Hematopoietic multipotent progenitor cell treated with erythropoietin and hydrocortisone succinate and interleukin-3 and kit ligand, for 15 days (in vitro differentiated cells): Measurements from ENCODE around the gene P2RX1.
"Not testable (repeated sequence)": the region's sequence is repeated elsewhere in the genome, so short reads cannot be mapped to it uniquely, and the experiment has no call there.

Experiments used
- DNase-seq: peaks from one replicate; pipeline ENCODE4 v3.0.0-alpha.2; 2015; ENCODE audit warnings: low spot score

Gene P2RX1

DNA sequence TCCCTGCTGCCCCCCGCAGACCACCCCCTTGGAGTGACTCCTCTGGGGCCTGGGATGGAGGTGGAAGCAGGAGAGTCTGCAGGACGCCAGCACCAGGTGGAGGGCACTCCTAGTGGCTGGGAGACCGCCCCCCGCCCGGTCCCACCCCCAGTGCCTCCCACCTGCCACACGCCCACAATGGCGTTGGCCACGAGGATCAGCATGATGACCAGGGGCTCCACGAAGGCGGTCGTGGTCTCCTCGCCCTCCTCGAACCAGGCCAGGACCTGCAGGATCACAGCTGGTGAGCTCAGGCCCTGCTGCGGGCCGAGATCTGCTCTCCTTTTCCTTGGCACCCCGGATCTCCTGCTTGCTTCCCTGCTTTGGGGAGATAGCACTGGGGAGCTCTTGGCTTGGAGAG lies 35.2 kb upstream of the P2RX1 start:
- no peak for DNase-seq

DNA sequence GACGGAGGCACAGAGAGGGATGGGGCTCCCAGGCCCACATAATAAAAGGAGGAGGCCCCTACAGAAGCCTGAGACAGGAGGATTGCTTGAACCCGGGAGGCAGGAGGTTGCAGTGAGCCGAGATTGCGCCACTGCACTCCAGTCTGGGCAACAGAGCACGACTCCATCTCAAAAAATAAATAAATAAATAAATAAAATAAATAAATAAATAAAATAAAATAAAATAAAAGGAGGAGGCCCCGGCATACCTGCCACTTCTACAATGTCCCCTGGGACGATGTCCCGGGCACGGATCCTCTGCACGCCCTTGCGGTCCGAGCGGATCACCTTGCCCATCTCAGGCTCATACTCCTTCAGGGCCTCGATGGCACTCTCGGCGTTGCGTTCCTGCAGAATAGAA lies 34.7 kb upstream of the P2RX1 start:
- DNase-seq: no peak

DNA sequence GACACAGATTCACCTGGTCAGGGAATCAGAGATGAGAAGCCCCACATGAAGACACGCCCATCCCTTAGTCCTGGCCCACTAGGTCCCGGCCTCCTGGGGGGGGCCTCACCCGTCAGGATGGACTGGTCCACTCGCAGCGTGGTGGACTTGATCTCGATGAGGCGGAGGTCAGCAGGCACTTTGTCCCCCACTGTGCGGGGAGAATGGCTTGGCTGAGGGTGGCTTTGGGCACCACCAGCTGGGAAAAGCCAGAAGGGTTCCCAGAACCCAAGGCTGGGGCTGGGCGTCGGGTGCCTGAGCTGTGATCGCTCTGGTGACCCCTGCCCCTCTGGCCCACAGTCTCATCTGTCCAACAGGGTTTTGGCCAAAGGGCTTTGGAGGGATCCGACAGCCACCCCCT lies 34.3 kb upstream of the P2RX1 start:
- no peak for DNase-seq

DNA sequence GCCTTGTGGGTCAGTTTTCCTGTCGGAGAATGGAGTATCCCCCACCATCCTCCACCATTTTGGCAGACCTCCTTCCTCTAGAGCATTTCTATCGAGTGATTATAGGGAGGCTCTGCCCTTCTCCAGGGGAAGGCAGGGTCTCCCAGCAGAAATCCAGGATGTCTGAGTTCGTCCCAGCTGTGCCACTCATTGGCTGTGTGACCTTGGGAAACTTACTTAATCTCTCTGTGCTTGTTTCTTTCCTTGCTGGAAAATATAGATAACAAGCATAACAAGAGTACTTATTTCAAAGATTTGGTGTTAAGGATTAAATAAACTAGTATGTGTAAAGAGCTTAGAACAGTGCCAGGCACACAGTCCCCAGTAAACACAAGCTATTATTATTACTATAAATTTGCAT lies 33.2 kb upstream of the P2RX1 start:
- no peak for DNase-seq

DNA sequence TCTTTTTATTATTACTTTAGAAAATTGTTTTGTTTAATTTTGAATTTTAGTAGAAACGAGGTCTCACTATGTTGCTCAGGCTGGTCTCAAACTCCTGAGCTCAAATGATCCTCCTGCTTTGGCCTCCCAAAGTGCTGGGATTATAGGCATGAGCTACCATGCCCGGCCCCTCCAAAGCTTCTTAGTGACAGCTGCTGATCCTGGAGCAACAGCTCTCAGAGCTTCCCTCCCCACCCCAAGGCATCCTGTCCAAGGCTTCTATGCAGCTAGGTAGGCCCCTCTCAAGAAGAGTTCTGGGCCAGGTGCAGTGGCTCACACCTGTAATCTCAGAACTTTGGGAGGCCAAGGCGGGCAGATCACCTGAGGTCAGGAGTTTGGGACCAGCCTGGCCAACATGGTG lies 32.3 kb upstream of the P2RX1 start:
- not testable (repeated sequence) for DNase-seq

DNA sequence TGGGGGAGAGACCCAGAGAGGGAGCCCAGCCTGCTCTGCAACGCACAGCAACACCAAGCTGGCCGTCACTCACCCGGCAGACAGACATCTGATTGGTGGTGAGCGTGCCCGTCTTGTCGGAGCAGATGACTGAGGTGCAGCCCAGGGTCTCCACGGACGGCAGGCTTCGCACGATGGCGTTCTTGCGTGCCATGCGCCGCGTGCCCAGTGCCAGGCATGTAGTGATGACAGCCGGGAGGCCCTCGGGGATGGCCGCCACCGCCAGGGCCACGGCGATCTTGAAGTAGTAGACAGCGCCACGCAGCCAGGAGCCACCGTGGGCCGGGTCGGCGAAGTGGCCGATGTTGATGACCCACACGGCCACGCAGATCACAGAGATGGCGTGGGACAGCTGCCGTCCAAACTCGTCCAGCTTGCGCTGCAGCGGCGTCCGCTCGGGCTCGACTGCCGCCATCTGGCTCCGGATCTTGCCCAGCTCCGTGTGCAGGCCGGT lies 31.1 kb upstream of the P2RX1 start:
- no peak for DNase-seq

DNA sequence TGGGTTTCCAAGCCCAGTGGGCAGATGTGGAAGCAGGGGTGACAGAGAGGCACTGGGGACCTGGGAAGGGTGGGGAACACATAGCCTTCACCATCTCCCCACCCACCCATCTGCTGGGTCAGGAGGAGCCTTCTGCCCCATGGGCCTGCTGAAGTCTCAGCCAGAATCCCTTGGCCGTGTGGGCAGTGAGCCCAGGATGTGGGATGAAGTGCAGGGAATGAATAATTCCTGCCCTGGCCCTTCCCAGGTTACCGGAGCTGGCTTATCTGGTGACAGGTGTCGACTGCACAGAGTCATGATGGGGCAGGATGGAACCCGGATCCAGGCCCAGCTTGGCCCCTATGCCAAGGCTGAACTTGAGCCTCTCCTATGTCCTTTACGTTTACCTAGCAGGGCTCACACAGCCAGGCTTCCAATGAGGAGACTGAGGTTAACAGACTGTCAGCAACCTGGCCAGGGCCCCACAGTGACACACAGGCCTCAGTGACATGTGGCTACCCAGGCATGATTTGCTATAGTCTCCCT lies 30.5 kb upstream of the P2RX1 start:
- DNase-seq: no peak

DNA sequence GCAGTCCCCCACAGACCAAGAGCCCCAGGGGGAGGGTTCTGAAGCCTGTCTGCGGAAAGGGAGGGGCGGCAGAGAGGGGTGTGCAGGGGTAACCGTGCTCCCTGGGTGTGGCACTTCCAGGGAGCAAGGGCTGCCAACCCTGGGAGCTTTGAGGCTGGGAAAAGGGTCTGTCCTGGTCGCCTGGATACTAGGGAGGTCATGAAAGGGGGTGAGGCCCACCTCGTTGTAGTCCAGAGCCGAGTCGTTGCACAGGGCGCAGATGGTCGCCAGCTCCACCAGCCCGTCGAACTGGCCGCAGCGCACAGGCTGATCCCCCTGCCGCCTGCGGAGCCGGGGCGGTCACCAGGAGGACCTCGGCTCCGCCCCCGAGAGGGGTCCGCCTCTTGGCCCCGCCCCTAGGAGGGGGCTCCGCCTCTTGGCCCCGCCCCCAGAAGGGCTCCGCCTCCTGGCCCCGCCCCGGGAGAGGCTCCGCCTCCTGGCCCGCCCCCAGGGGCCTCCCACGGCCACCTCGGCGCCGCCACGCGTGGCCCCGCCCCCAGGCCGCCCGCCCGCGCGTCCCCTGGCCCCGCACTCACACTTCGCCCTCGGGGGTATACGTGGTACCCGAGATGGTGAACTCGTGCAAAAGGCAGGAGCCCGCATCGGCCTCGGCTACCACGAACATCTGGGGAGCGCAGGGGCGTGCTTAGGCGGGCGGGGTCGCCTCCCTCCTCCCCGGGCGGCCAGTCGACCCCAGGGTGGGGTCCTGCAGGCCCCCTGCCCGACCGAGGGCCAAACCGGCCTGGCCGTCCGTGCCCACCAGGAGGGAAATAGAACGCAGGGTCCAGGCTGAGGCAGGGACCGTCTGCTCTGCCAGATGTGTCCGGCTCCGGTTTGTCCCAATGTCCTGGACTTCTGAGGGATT lies 28.5 kb upstream of the P2RX1 start:
- peak; percentile 9 for DNase-seq

DNA sequence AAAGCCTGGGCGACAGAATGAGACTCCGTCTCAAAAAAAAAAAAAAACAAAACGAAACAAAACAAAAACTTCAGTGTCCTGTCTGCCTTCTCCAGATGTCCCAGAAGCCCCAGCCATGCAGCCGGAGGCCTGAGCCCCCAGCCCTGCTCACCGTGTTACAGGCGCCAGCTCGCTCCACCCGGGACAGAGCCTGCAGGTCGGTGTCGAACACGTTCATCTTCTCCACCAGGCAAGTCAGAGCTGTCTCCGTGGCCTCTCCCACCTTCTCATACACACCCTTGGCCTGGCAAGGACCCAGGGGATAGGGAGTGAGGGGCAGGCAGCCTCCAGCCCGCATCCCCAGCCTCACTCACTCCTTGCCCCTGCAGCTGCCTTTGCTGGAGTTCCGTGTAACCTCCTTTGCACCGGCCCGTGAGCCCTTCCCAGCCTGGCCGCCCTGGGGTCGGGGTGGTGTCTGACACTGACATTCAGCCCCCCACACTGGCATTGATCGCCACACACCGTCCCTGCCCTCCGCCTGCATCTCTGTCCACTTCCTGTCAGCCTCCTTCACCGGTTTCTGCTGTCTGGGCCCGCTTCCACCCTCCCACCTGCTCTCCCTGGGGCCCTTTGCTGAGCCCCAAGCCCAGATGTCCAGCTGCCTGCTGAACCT lies 27.1 kb upstream of the P2RX1 start:
- no peak for DNase-seq

DNA sequence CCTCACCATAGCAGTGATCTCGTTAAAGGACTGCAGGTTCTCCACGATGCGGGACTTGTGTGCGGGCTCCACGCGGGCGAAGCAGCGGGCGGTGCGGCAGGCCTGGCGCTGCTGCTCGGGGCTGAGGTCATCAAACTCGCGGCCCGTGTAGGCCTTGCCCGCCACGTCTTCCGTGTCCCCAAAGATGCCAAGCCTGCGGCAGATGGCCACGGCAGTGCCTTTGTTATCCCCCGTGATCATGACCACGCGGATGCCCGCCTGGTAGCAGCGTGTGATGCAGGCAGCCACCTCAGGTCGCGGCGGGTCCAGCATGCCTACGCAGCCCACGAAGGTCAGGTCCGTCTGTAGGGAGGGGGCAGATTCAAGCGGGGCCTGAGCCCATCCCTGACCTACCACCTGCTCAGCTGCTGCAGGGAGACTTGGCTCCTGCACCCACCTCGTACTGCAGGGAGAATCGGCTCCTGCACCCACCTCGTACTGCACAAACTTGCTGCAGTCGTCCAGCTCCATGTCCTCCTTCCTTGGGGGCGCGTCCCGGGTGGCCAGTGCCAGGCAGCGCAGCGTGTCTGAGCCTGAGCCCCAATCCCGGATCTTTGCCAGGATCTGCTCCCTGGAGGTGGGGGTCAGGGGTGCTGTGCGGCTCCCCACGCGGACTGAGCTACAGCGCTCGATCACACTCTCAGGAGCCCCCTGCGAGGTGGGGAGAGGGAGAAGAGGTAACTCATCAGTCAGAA lies 24.9 kb upstream of the P2RX1 start:
- no peak for DNase-seq

DNA sequence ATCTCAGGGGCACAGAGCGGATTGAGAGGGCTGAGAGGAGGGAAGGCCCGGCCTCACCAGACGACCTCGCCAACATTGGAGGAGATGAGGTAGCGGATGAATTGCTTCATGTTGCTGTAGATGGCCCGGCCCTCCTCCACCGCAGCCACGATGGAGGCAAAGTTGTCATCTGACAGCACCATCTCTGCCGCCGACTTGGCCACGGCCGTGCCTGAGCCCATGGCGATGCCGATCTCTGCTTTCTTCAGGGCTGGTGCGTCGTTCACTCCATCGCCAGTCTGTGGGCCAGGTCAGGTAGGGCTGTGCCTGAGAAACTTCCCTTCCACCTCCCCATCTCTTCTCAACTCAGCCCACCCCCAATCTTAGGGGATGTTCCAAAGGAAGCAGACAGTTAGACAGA lies 21.1 kb upstream of the P2RX1 start:
- DNase-seq: no peak

DNA sequence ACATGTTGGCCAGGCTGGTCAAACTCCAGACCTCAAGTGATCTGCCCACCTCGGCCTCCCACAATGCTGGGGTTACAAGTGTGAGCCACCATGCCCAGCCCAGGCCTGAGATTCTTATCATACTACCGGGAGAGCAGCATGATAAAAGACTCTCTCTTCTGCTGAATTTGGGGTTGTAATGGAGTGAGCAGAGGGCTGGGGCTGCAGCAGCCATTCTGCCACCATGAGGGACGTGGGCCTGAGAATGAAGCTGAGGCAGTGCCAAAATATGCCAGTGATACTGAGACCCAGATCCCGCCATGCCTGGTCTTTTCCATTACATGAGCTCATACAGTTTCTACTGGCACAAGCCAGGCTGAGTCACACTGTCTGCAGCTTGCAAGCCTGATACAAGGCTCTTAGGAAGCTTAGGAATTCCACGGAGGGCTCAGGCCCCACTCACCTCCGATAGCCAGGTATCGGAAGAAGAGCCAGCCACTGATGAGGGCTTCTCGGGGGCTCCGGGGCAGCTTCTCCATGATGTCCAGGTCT lies 19.6 kb upstream of the P2RX1 start:
- no peak for DNase-seq

DNA sequence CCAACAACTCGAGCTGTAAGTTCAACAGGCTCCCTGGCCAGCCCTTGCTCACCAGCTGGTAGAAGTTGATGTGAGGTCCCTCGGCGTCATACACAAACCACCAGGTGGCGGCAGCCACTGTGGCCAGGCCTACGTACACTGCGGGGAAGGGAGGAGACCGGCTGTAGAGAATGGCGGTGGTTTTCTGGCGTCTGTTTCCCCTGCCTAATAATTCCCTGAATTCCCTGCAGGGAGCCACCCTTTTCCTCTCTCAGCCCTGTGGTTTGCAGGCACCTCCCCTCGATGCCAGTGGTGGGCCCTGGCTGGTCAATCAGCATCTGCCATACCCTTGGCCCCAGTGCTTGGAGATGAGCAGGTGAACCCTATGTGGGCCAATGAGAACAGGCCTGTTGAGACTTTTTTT lies 18.9 kb upstream of the P2RX1 start:
- DNase-seq: peak; percentile 25

DNA sequence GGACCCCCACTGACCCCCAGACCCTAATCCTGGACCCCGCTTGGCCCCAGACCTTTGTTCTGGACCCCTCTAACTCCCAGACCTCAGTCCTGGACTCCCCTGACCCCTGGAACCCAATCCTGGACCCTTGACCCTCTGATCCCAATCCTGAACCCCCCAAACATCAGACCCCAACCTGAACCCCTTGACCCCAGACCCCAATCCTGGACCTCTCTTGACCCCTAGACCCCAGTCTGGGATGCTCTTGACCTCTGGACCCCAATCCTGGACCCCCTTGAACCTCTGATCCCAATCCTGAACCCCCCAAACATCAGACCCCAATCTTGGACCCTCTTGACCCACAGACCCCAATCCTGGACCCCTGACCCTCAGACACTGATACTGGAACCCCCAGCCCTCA lies 13.5 kb upstream of the P2RX1 start:
- no peak for DNase-seq

DNA sequence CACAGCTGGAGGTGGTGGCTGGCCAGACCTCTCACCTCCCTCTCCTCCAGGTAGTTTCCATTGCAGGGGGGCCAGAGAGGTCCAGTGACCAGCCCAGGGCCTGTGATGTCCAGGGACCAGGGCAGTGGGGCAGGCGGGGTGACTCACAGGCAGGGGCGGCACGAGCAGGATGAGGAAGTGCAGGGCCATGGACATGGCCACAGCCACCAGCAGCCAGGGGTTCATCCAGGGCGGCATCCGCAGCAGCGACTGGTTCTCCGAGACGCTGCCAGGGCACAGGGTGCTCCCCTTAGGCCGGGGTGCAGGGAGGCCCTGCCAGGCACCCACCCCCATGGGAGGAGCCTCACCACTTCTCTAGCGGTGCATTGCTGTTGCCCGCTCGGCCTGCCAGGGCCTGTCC lies 12.9 kb upstream of the P2RX1 start:
- no peak for DNase-seq

DNA sequence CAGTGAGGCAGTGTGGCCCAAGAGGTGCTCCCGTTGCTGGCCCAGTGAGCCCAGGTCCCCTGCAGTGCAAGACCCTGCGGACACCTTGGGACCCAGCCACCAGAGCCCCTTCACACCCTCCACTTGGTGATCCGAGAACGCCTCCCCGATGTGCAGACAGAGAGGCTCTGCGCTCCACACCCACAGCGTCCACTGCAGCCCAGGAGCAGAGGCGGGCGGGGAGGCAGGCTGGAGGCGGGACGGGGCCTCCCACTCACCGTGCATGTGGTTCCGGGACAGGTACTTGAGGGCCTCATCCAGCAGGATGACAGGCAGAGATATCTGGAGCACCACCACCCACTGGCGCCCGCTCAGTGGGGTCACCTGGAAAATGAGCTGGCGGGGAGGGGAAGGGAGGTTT lies 12.1 kb upstream of the P2RX1 start:
- DNase-seq: no peak

DNA sequence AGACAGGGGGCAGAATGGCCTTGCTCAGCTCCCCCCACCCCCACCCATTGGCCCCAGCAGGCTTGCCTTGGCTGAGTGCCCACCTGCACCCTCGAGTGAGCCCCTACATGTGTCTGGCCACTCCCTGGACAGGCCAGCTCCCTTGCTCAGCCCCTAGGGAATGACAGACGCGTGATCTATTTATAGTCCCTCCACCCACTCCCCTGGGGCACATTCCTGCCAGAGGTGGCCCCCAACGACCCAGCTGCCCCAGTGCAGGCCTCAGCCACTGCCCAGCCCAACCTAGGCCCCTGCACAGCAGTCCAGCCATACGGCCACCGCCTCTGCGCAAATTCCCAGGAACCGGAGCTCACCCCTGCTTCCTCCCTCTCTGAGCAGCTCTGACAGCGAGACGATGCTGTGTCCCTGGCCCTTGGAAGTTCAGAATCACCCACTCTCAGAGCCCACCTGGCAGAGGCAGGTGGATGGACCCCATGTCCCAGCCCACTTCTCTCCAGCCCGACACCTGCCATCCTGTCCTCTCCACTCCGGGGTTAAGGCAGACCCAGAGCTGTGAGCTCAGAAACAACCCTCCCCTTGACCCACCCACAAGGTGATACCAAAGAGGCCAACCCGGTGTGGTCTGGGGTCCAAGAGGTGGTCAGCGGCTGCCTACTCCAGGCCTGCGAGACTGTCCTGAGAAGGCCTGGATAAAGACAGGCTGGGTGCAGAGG lies 11.5 kb upstream of the P2RX1 start:
- no peak for DNase-seq

DNA sequence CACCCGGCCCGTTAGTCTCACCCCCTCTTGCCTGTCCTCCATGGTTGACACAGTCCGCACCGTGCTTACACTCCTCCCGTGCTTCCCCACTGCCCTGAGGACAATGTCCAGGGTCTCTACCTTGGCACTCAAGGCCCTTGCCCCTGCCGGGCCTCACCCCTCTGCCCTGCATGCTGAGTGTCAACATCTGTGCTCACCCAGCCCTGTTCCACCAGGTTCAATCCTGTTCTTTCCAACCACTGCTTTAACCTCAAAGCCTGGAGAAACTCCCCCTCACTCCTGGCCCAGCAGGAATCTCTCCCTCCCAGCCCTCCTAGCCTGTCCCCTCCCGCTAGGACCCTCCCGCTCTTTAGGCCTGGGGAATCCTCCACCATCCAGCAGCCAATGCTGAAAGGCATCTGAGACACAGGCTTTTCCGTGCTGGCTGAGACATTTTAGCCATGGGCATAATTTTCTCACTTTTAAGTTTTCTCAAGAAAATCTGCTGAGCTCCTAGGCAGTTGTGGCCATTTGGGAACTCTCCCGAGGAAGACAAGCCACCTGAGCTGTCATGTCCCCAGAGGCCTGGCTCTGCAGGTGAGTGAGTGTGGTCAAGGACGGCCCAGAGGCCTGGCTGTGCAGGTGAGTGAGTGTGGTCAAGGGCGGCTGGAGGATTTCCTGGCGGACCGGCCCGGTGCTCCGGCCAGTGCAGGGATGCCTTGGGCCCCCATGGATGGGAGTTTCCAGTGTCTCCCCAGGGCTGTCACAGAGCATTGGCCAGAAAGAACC lies 10.8 kb upstream of the P2RX1 start:
- DNase-seq: no peak

DNA sequence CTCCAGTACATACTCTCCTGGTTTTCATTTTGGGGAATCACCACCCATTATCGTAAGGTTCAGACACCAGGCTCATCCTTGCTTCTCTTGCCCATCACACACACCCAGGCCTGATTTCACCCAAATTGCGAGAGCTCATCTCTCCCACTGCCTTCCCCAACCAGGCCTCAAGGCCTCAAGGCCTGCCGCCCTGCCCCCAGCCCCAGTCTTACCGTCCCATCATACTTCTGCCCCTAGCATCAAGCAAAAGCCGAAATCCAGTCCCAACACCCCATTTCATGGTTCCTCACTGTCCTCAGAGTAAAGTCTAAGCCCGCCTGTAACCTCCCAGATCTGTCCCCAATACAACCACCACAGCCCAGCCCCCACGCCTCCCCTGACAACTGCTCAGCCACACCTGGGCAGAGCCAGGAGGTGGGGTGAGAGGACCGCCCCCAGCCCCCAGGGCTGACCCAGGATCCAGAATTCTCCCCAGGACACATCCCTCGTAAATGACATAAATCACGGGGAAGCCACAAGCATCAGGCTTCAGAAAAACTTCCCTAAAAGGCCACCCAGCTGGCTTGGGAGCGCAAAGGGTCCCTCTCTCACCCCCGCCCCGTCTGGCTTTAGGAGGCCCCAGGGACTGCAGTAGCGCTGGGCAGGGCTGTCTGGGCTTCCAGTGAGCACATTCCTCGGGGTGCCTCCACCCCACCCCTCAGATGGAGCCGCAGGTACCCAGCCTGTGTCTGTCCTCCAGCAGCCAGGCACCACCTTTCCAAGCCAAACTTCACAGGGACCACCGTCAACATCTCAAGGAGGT lies 9.6 kb upstream of the P2RX1 start:
- no peak for DNase-seq
